GM18519 (cell line): ENCODE measurements around the gene FAM168A.

Source experiments
- ATAC-seq: cut with Tn5 transposase; IDR thresholded peaks from one replicate; pipeline ENCODE4 v1.9.1; 2021; ENCODE audit warnings: mild to moderate bottlenecking, moderate library complexity; ENCODE audit not compliant: unreplicated experiment, low FRiP score

The FAM168A gene

GRCh38 chr11:73404506-73405145, 193.3 kb downstream of the FAM168A start:
- no peak for ATAC-seq

GRCh38 chr11:73404048-73404447, 193.9 kb downstream of the FAM168A start:
- ATAC-seq: no peak

GRCh38 chr11:73403541-73403940, 194.4 kb downstream of the FAM168A start:
- ATAC-seq: no peak

DNA sequence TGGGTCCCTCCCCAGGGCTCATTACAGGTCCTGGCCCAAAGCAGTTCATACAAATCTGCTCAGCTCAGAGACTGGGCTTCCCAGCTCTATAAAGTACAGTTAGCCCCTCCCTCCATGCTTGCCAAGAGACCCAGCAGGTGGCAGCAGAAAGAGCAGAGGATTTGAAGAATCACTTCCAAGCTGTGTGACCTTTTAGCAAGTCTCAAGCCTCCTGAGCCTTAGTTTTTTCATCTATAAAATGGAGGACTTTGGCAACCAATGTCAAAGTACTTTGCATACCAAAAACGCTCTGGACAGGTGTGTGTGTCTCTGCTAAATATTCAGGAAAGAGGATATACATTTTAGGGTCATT, 195.1 kb downstream of the FAM168A start:
- no peak for ATAC-seq

- no peak for ATAC-seq
Observed at GRCh38 chr11:73401924-73402833, 195.7 kb downstream of the FAM168A start.

DNA sequence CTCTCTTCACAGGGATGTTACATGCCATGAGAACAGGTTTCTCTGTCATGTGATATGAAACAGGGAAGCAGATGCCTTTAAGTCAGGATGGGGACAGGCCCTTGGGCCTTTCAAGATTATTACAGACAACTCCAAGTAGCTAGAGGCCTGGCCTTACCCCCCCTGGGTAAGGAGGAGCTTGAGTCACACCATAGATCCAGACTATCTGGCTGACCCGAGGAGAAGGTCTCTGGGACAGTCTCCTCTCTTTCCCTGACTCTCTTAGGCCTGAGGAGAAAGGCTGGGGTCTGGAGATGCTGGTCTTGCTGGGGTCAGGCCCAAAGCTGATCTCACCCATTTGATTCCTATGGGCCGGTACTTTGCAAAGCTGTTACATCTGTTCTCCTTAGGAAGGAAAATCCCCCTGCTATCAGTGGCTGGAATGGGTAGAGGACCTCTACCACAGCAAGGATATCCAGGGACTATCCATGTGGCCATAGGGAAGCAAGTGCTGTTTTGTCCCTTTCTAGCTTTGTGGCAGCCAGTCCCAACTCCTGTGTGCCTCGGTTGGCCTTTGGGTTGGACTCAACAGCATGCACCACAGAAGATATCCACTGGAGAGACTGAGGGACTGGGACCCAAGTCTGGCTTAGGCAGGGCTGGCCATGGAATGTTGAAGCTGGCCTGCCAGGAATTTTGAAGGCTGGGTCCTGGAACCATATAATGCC, 196.5 kb downstream of the FAM168A start:
- ATAC-seq: no peak

- no peak for ATAC-seq
Observed at GRCh38 chr11:73400293-73400692, 197.6 kb downstream of the FAM168A start.

DNA sequence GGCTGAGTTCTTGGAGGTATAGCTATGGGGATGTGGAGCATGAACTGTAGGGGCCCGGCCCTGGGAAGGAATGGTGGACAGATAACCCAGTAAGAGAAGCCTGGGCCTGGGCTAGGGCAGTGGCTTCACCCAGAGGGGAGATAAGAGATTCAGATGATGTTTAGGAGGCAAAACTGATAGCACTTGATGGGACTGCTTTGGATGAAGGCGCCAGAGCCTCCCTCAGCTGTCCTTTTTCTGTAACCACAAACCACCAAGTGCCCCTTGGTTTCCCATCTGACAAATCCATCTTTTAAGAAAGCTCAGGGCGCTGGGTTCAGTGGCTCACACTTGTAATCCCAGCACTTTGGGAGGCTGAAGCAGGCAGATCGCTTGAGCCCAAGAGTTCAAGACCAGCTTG, 198.3 kb downstream of the FAM168A start:
- no peak for ATAC-seq

DNA sequence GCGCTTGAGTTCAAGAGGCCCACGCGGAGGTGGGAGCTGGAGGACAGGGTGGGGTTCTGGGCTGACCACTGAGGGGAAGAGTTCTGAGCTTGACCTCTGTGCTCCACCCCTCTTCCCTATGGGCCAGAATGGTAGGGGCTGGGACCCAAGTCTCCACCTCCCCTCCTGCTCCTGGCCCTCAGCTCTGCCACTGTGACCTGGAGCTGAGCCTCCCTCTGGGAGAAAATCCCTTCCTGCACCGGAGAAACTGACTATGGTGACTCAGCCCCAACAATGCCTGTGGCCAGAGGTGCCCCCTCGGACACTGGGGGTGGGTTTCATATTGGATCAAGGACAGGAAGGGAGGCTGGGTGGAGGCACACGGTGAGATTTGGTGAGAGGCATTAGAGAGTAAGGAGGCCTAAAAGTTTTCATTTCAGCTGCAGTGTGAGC, 198.7 kb downstream of the FAM168A start:
- no peak for ATAC-seq

DNA sequence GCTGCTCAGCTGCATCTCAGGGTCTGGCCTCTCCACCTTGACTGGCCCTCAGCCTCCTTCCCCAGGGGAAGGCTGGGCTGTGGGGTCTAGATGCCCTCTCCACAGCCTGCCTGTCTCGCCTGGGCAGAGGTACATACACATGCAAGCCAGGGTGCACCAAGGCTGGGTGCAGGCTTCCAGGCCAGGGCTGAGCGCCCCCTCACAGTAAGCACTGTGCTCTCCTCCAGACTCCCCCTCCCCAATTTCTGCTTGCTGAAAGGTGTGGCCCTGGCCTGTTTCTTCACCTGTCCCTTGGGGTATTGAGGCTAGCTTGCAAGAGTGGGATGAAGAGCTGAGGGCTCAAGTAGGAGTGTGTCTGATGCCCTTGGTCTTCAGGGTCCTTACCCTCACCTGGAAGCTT, 199.2 kb downstream of the FAM168A start:
- no peak for ATAC-seq

DNA sequence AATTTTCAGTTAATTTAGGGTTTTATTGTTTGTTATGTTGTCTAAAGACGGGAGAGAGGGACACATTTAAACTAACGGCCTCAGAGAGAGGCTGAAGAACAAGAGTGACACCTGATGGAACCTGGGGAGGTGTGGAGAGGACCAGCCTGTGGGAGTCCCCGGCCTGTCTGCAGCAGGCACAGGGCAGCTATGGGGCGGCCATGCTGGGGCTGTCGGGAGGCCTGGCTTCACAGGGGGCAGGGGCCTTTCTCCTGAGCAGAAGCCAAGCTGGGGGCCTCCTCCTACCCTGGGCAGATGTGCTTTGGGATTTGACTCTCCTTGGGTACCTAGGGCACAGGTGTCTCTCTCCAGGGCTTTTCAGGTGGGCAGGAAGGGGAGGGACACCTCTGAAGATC, 199.8 kb downstream of the FAM168A start:
- ATAC-seq: no peak

GRCh38 chr11:73397468-73398131, 200.3 kb downstream of the FAM168A start:
- no peak for ATAC-seq

GRCh38 chr11:73396985-73397384, 200.9 kb downstream of the FAM168A start:
- ATAC-seq: no peak

DNA sequence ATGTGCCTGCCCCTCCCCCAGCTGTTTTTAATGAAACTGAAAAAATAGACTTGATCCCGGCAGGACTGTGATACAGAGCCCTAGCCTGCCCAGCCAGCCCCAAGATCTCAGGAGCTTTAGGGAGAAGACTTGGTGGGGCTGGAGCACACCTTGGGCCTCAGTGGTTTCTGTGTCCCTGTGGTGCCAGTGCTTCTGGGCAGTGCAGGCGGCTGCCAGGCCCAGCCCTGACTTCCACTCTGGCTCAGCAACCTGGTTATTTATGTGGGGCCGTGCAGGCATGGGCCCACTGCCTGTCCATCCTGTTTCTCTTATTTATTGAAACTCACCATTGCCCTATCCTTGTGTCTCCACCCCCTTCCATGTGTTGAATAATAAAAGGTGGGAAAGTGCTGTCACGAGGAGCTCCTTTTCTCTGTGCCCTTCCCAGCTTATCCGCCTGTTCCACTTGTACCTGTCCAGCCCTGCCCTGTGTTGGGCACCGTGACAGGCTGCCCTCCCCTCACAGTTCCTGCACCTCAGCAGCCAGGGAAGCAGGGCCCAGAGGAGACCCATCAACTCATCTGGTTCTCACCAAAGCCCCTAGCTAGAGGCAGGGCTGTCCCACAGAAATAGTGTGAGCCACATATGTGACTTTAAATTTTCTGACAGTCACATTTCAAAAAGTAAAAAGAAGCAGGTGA, 201.5 kb downstream of the FAM168A start:
- ATAC-seq: no peak

- no peak for ATAC-seq
Observed at GRCh38 chr11:73395297-73396208, 202.4 kb downstream of the FAM168A start.

GRCh38 chr11:73394416-73395296, 203.3 kb downstream of the FAM168A start:
- ATAC-seq: no peak

DNA sequence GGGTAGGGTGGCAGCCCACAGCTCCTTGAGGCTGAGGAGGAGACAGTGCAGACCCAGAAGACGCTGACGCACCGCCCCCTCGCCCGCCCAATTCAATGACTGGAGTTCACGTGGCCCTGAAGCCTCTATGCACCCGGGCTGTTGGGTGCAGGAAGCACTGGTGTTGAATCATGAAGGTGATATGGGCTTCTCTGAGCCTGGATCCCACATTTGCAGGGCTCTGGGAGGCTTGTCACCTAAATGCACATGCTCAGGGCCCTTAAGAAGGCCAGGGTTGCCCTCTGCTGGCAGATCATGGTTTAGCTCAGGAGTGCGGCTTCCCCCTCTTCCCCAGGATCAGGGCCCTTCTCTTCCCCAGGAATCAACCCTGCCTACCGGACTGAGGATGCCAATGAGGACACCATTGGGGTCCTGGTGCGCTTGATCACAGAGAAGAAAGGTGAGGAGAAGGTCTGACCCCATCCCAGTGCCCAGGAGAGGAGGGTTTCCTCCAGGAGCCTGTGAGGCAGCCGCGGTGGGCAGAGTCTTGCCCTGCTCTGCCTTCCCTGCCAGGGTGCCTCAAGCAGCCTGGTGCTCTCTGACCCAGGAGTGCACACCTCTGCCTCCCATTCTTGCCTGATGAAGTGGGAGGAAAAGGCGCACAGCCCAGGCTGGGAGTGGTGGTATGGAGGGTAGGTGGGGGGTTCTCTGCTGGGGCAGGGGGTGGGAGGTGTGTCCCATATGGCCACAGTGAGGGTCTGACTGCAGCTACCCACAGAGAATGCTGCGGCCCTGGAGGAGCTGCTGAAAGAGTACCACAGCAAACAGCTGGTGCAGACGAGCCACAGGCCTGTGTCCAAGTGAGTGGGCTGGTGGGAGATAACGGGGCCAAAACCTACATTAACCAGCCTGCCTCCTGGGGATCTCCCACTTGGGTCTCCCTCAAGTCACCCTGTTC, 204.2 kb downstream of the FAM168A start:
- ATAC-seq: no peak
